ENCODE results near the gene BUD13.

The BUD13 gene

DNA sequence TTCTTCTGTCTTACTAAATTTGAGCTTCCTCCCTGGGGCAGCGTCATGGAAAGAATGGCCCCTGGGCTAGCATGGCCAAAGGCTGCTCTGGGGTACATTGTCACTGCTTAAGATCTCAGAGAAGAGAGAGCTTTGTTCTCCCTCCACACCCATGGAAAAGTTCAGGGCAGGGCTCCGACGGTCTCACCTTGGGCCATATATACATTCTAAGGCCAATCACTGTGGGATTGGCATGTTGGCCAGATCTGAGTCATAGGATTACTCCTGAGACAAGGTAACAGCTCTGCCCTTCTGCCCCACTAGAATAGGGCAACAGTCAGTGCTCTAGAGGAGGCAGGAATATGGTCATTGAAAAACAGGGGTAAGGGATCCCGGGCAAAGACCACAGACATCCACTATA, 56.2 kb downstream of the BUD13 start:
- no peak for DNase-seq (ENCODE audit: low spot score)

DNA sequence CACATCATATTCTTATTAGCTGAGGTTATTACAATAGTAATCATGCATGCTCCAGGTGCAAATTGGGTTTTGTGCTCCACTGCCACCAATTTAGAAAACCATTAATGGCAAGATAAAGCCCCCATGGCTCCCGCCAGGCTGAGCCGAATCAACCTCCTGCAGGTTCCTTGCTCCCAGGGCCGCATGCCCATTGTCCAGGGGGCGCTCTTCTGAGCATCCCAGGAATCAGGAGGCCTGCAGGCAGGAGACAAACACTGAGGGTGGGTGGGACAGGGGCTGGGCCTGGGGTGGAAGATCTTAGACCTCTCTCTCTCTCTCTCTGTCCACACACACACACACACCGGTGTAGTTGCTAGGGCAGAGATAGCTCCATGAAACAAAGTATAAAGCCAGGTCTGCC, 57.4 kb downstream of the BUD13 start:
- DNase-seq (ENCODE audit: low spot score): no peak

DNA sequence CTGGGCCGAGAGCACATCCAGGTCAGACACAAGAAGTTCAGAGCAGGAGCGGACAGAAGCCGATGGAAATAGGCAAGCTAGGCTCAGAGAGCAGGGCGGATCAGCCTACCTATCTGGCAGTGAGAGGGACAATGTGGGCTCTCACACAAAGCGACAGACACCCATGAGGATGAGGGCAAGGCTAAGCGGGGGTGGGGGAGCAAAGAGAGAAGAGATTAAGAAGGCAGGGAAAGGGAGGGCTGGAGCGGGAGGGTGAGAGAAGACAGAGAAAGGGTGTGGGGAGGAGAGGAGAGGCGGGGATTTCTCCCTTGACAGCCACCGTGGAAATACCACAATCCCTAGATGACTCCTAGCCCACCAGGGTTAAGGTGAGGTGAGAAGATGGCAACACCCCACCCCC, 57.9 kb downstream of the BUD13 start:
- no peak for DNase-seq (ENCODE audit: low spot score)

DNA sequence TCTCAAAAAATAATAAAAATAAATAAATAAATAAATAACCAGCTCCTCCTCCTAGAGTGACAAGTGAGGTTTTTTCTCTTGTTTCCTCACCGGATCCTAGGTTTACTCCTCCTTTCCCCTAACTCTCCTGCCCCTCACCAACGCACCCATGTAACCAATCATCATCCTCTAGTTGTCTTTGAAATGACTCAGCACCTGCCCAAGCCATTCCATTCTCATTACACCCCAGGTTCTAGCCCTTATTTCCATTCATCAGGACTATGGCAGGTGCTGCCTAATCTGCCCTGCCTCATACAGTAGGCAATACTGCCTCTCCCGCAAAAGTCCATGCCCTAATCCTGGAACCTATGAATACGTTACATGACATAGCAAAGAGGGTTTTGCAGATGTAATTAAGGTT, 60.4 kb downstream of the BUD13 start:
- no peak for DNase-seq (ENCODE audit: low spot score)

DNA sequence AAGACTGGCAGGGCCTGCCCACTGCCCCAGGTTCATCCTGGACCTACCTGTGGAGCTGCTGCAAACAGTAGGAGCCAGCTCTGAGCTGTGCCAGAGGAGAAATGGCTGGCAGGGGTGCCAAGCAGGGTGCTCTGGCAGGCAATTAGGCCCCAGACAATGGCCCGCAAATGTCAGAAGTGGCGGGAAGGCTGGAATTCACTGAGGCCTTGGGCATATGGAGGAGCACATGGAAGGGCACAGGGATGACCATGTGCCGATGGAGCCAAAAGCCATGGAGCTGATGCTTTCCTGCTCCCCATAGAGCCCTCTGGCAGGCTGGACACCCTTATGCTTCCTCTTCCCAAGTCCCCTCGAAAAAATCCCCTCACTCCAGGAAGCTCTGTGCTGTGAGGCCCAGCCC, 62.0 kb downstream of the BUD13 start:
- no peak for DNase-seq (ENCODE audit: low spot score)

DNA sequence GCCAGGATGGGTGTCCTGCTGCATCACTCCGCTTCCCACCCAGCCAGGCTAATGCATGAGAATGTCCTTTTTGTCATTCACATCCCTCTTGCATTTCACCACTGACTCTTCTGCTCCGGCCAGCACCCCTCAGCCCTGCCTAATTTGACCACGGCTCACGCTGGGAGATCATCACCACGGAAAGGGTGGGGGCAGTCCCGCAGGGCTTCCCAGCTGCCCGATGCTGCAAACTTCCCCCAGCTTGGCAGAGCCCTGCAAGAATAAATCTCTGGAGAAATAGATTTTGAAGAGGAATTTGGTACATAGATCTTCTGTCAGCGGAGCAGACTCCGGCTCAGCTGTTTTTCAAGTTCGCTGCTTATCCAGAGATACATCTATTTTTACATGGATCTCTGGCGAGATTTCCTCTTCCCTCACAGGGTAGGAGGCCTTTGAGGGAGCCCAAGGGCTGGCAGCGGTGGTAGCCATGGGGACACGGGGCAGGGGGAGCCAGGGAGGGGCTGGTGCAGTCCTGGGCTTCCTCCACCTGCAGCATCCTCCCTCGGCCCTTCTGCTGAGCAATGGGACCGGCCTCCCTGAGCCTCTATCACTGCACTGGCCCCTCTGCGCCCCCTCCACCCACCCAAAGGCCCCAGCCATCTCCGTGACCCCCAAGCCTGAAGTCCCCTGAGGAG, 62.6 kb downstream of the BUD13 start:
- DNase-seq (ENCODE audit: low spot score): no peak

DNA sequence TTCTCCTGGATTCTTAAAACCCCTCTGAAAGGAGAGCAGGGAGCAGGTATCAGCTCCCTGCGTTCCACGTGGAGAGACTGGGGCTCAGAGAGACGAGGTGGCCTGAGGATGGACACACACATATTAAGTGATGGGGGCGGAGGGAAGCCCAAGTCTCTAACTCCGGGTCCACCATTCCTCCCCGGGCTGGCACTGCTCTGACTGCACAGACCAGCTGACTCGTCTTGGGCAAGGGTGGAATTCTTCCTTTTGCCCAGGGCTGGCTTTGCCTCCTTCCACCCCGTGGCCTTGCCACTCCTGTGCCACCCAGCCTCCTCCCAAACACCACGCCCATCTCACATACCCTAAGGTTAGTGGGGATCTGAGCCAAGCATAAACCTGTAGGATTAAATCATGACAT, 65.0 kb downstream of the BUD13 start:
- DNase-seq (ENCODE audit: low spot score): no peak

DNA sequence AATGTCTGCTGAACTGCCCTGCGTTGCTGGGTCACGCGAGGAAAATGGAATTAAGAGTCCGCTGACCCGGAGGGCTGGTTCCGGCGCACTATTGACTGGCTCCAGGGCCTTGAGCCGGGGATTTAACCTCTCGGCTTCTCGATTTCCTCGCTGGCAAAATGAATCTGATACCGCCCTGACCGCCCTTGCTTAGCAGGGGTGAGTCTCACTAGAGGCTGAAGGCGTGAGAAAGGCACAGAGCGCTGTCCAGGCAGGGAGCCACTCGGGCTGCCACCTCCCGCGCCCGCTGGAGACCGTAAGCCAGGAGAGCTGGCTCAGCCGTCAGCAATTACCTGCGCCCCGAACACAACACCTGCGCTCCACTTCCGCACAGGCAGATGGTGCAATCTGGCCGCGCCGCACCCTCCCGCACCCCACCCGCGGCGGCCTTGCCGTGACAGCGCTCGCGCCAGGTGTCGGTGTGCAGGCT, 65.6 kb downstream of the BUD13 start:
- DNase-seq (ENCODE audit: low spot score): no peak

DNA sequence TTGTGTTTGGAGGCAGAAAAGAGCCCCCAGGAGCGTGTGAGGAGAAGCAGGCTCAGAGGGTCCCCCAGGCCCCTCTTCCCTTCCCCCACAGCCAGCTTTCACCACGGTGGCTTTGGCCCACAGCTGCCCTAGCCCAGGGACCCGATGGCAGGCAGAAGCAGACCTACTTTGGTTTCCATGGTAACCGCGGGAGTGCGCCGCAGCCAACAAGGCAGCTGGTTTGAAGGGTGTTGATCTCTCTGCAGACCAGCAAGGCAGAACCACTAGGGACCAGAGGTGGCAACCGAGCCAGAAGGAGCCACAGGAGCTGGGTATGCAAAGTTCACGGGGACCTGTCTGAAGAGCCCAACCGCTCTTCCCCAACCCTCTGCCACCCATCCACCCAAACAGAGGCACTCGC, 69.4 kb downstream of the BUD13 start:
- DNase-seq (ENCODE audit: low spot score): no peak

DNA sequence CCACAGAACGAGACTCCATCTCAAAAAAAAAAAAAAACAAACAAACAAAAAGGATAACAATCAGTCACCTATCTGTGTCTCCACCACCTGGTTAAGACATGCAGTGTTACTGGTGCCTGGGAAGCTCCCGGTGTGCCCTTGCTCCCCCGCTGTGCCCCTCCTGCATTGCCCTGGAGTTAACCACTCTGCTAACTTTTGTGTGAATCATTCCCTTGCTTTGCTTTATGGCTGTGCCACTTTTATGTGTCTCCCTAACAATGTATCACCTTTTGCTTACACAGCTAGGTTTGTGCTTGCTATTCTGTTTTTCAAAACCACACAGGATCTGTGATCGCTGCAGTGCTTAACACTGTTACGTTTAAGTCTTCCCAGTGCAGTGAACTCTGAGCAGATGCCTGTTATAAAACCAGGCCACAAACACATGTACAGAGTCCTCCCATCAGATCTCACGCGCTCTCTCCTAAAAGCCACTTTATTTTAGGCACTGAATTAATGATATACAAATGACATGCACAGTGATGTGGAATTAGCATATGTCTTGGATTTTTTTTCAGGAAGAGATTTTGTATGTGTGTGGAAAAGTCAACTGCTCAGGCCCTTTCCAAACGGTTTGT, 69.9 kb downstream of the BUD13 start:
- no peak for DNase-seq (ENCODE audit: low spot score)

DNA sequence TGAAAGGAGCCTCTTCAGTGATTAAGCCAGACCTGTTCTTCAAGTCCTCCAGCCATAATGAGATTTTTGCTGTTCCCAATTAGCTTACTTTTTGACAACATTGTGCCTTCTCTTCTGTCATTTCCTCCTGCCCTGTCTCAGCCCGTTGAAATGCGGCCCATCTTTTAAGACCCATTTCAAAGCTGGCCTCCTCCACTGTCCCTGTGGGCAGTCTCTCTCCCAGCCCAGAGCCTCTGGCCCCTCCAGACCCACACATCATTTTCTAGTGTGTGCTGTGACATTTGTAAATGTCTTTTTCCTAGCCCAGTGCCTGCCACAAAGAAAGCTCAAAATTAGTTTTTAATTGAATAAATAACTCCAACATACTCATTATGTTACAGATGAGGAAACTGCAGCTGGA, 70.9 kb downstream of the BUD13 start:
- DNase-seq (ENCODE audit: low spot score): no peak

DNA sequence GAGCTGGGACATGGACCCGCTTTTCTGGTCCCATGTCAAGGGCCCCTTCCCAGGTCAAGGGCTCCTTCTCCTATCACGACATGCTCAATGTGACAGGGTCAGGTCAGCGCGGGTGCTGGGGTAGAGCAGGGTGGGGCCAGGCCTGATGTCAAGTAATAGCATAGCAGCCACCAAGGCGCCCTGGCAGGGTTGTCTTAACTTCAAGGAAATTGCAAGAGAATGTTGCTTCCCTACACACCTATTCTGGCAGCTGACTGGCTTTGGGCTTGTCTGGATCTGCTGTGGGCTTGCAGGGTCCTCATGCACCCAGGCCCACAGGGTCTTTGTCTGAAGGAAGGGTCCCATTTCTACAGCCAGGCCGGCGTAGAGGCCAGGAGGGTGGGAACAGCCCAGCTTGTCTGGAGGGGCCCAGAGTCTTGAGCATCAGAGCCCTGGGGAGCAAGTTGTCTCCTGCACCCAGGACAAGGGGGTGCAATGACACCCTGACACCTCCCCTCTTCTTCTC, 71.4 kb downstream of the BUD13 start:
- no peak for DNase-seq (ENCODE audit: low spot score)

DNA sequence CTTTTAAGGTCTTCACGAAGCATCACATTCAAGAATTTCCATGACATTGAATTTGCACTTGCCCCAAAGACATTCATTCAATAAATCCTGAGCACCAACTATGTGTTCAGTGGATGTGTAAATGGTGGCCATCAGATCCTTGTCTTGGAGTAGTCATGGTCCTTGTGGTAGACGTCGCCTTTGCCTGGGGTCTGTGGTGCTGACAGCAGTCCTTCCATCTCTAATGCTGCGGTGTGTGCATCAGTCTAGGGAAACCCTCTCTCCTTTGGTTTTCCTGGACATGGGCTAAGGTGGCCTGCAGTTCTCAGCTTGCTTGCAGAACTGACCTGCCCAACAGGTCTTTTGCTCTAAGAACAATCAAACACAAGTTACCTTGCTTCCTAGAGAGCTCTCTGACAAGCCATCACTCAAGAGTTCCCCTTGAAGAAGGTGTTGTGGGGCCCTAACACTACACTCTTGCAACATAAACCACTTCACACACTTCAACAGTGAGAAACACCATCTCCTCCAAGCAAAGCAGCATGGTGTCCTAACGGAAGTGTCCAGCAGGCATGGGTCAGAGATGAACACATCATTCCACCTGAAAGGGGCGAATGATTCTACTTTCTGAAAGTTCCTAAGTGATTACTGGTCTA, 72.1 kb downstream of the BUD13 start:
- no peak for DNase-seq (ENCODE audit: low spot score)
